Astrocyte of the cerebellum (primary cell): ENCODE data around the gene JCAD.

Experiments
- DNase-seq: peaks from one replicate; pipeline ENCODE4 v3.0.0-alpha.2; 2011; ENCODE audit warnings: low read depth
- H3K4me3 ChIP-seq: 2 replicates; pipeline ENCODE4 v1.5.1; 2011; ENCODE audit warnings: mild to moderate bottlenecking, low read depth, low read length, moderate library complexity
- CTCF ChIP-seq: IDR thresholded peaks from 2 replicates; pipeline ENCODE4 v1.5.1; 2012; ENCODE audit warnings: low read length, low read depth, moderate library complexity, mild to moderate bottlenecking; ENCODE audit errors: missing control alignments
- in situ Hi-C: cut with HindIII; loops from 2 replicates; pipeline ENCODE4 v1.10.0; 2017; ENCODE audit warnings: low sequenced_read_pairs

The JCAD gene

GRCh38 chr10:30037620-30038336 is 21.6 kb downstream of the JCAD start:
- no peak overlapping the region for H3K4me3 ChIP-seq
- in situ Hi-C loops = no loop called here
- no peak for DNase-seq
- no peak for TF ChIP-seq CTCF

- no peak for TF ChIP-seq CTCF
- DNase-seq = no peak
- H3K4me3 ChIP-seq = no peak overlapping the region
- in situ Hi-C loops = no loop called here
Measured at GRCh38 chr10:30036811-30037210, 22.6 kb downstream of the JCAD start.

GRCh38 chr10:30036341-30036740 is 23.0 kb downstream of the JCAD start:
- no peak for DNase-seq
- no peak overlapping the region for H3K4me3 ChIP-seq
- in situ Hi-C loops = no loop called here
- no peak for TF ChIP-seq CTCF

- no peak for TF ChIP-seq CTCF
- DNase-seq = no peak
- in situ Hi-C loops = no loop called here
- H3K4me3 ChIP-seq = no peak overlapping the region
Measured at GRCh38 chr10:30034433-30035137, 24.8 kb downstream of the JCAD start.

- TF ChIP-seq CTCF = no peak
- DNase-seq = no peak
- no peak overlapping the region for H3K4me3 ChIP-seq
- in situ Hi-C loops = no loop called here
Measured at GRCh38 chr10:30032125-30032524, 27.3 kb downstream of the JCAD start.

- no peak for DNase-seq
- in situ Hi-C loops = no loop called here
Measured at GRCh38 chr10:30029872-30030256, 29.5 kb downstream of the JCAD start.

More at GRCh38 chr10:30029872-30030256, 29.5 kb downstream of the JCAD start:
- no peak for TF ChIP-seq CTCF
- no peak overlapping the region for H3K4me3 ChIP-seq
